GM10266 (cell line): ENCODE results near the gene CREG2.

ENCODE experiments used
- DNase-seq: peaks from one replicate; pipeline ENCODE4 v3.0.0; 2012; ENCODE audit errors: extremely low spot score
- CTCF ChIP-seq: IDR thresholded peaks from 2 replicates; pipeline ENCODE4 v1.5.1; 2012; ENCODE audit warnings: mild to moderate bottlenecking, low read depth; ENCODE audit not compliant: control insufficient read depth, insufficient read depth; ENCODE audit errors: missing control alignments

CREG2 gene

GRCh38 chr2:101410114-101410513, 22.8 kb upstream of the CREG2 start:
- no peak for TF ChIP-seq CTCF

GRCh38 chr2:101409699-101410098, 22.4 kb upstream of the CREG2 start:
- no peak for TF ChIP-seq CTCF
- no peak for DNase-seq

More at GRCh38 chr2:101410114-101410513, 22.8 kb upstream of the CREG2 start:
- DNase-seq = no peak

- no peak for TF ChIP-seq CTCF
- no peak for DNase-seq
These were observed 21.6 kb upstream of the CREG2 start for GRCh38 chr2:101408925-101409324.

GRCh38 chr2:101405351-101405899, 18.1 kb upstream of the CREG2 start:
- no peak for TF ChIP-seq CTCF
- no peak for DNase-seq

- no peak for DNase-seq
- TF ChIP-seq CTCF = no peak
These were observed 16.4 kb upstream of the CREG2 start for GRCh38 chr2:101403745-101404144.

GRCh38 chr2:101402630-101403029, 15.3 kb upstream of the CREG2 start:
- no peak for DNase-seq
- no peak for TF ChIP-seq CTCF

GRCh38 chr2:101401906-101402305, 14.6 kb upstream of the CREG2 start:
- TF ChIP-seq CTCF = no peak
- no peak for DNase-seq
